GM23248 (cell line): ENCODE measurements around the gene PC. TPM values are rescaled to one million over a fixed set of nuclear protein-coding genes. Genes with fewer than 3 reads are reported as not detected.

Source experiments
- DNase-seq: peaks from one replicate; pipeline ENCODE4 v3.0.0-alpha.2; 2015
- H2AFZ ChIP-seq: fragments of 200-600 bp; sonication (generic); 2 replicates; pipeline ENCODE4 v1.6.1; 2016; ENCODE audit warnings: antibody characterized with exemption
- H3F3A ChIP-seq: fragments of 200-600 bp; sonication (generic); 2 replicates; pipeline ENCODE4 v1.6.1; 2016; ENCODE audit warnings: mild to moderate bottlenecking, antibody characterized with exemption, mixed run types; ENCODE audit not compliant: insufficient read depth
- H3K27ac ChIP-seq: fragments of 200-600 bp; sonication (generic); 2 replicates; pipeline ENCODE4 v1.5.1; 2016; ENCODE audit warnings: mild to moderate bottlenecking
- H3K27me3 ChIP-seq: fragments of 200-600 bp; sonication (generic); replicated peaks from 2 replicates; pipeline ENCODE4 v1.6.1; 2016; ENCODE audit warnings: mild to moderate bottlenecking; ENCODE audit not compliant: insufficient read depth
- H3K36me3 ChIP-seq: fragments of 200-600 bp; sonication (generic); 2 replicates; pipeline ENCODE4 v1.6.1; 2016; ENCODE audit warnings: low read depth, mild to moderate bottlenecking
- H3K4me1 ChIP-seq: fragments of 200-600 bp; sonication (generic); 2 replicates; pipeline ENCODE4 v1.6.1; 2016; ENCODE audit warnings: mild to moderate bottlenecking; ENCODE audit not compliant: insufficient read depth
- H3K4me2 ChIP-seq: fragments of 200-600 bp; sonication (generic); one replicate; pipeline ENCODE4 v1.6.1; 2016; ENCODE audit warnings: mild to moderate bottlenecking; ENCODE audit not compliant: unreplicated experiment
- H3K4me3 ChIP-seq: fragments of 200-600 bp; sonication (generic); 2 replicates; pipeline ENCODE4 v1.5.1; 2016; ENCODE audit warnings: mild to moderate bottlenecking
- H3K79me2 ChIP-seq: fragments of 200-600 bp; sonication (generic); 2 replicates; pipeline ENCODE4 v1.6.1; 2016; ENCODE audit warnings: mild to moderate bottlenecking; ENCODE audit not compliant: insufficient read depth
- H3K9ac ChIP-seq: fragments of 200-600 bp; sonication (generic); 2 replicates; pipeline ENCODE4 v1.6.1; 2016; ENCODE audit warnings: mild to moderate bottlenecking
- H3K9me2 ChIP-seq: fragments of 200-600 bp; sonication (generic); 2 replicates; pipeline ENCODE4 v1.6.1; 2016; ENCODE audit warnings: mixed run types, mild to moderate bottlenecking, moderate library complexity; ENCODE audit not compliant: insufficient read depth
- H3K9me3 ChIP-seq: fragments of 200-600 bp; sonication (generic); one replicate; pipeline ENCODE4 v1.6.1; 2017; ENCODE audit warnings: low read depth
- H4K20me1 ChIP-seq: fragments of 200-600 bp; sonication (generic); 2 replicates; pipeline ENCODE4 v1.6.0; 2016; ENCODE audit not compliant: insufficient read depth
- EZH2 ChIP-seq: fragments of 200-600 bp; sonication (generic); IDR thresholded peaks from 2 replicates; pipeline ENCODE4 v1.6.1; 2018; ENCODE audit warnings: antibody characterized with exemption, mild to moderate bottlenecking; ENCODE audit not compliant: insufficient read depth, poor library complexity, severe bottlenecking
- EZH2phosphoT487 ChIP-seq: fragments of 200-600 bp; sonication (generic); IDR thresholded peaks from 2 replicates; pipeline ENCODE4 v1.6.1; 2018; ENCODE audit warnings: antibody characterized with exemption, moderate library complexity, mild to moderate bottlenecking, low read depth; ENCODE audit not compliant: insufficient read depth
- WGBS, 2 experiments: methylation state at CpG; one replicate each; pipeline ENCODE4 v1.1.6; 2015 to 2017; ENCODE audit warnings: low lambda C conversion rate in 2 of 2, low coverage in 1 of 2; ENCODE audit errors: missing lambda C conversion rate in 2 of 2; 5-methylcytosine and 5-hydroxymethylcytosine counted together
- in situ Hi-C: fragments of 300-500 bp; cut with MboI; formaldehyde crosslinking; loops from 2 replicates; pipeline ENCODE4 v1.15.0; 2020
- polyA plus RNA-seq: library from polyadenylated mRNA; unstranded; fragments of >200 nt; fragmentation: Nextera tagmentation; extraction: Ambion mirVana; gene quantifications from 2 replicates; pipeline ENCODE4 v1.2.1, GENCODE V29; 2016
- total RNA-seq: library from RNA; depleted of rRNA; stranded (reverse); fragments of >200 nt; shearing (Covaris generic); gene quantifications from 2 replicates; pipeline ENCODE4 v1.2.3, GENCODE V29; 2014

The PC gene
- total and polyA plus RNA-seq, 2 experiments from 2014 or later = 16.4 to 16.6 TPM

GRCh38 chr11:66861774-66862558 is 96.2 kb downstream of the PC start:
- no peak overlapping the region for H3K9ac ChIP-seq
- no peaks in the 10 kb centered on the region for H3K27me3 ChIP-seq
- H3K36me3 ChIP-seq = no peaks in the 10 kb centered on the region
- H3K9me2 ChIP-seq = no peaks in the 10 kb centered on the region
- DNase-seq = no peak
- in situ Hi-C loops = no loop called here
- no peaks in the 10 kb centered on the region for H3F3A ChIP-seq
- 87 to 91% methylated on average over 25 to 30 of the region's 30 CpGs for WGBS, 2 experiments
- H3K4me2 ChIP-seq = no peak overlapping the region
- H3K4me3 ChIP-seq = no peak overlapping the region
- H3K79me2 ChIP-seq = peaks cover 10% of the 10 kb centered on the region; the same call in 1 of the 2 replicates
- H3K27ac ChIP-seq = no peak overlapping the region
- H3K9me3 ChIP-seq = no peaks in the 10 kb centered on the region
- H4K20me1 ChIP-seq = no peaks in the 10 kb centered on the region
- no peak for TF ChIP-seq EZH2
- no peak for TF ChIP-seq EZH2phosphoT487
- no peak overlapping the region for H2AFZ ChIP-seq
- no peaks in the 10 kb centered on the region for H3K4me1 ChIP-seq

GRCh38 chr11:66861038-66861773 is 97.0 kb downstream of the PC start:
- Histone ChIP-seq H2AFZ (no peak overlapping the region), H3K27ac (no peak overlapping the region), H3K36me3 (no peaks in the 10 kb centered on the region), H3K27me3 (no peaks in the 10 kb centered on the region), H3K79me2 (peaks cover 10% of the 10 kb centered on the region; the same call in 1 of the 2 replicates), H3K9me3 (no peaks in the 10 kb centered on the region), H3K4me1 (no peaks in the 10 kb centered on the region), H3K4me3 (no peak overlapping the region), H3K9ac (no peak overlapping the region), H3F3A (no peaks in the 10 kb centered on the region), H3K4me2 (no peak overlapping the region), H4K20me1 (no peaks in the 10 kb centered on the region), H3K9me2 (no peaks in the 10 kb centered on the region)
- no peak for DNase-seq
- WGBS, 2 experiments = 92 to 94% methylated on average over 26 to 32 of the region's 32 CpGs
- in situ Hi-C loops = no loop called here
- TF ChIP-seq EZH2 = no peak
- no peak for TF ChIP-seq EZH2phosphoT487

GRCh38 chr11:66860449-66860831 is 97.7 kb downstream of the PC start:
- Histone ChIP-seq H3K4me3 (no peak overlapping the region), H3K9me2 (no peaks in the 10 kb centered on the region), H3K4me1 (peaks cover 4% of the 10 kb centered on the region; the same call in 1 of the 2 replicates), H3K27ac (no peak overlapping the region), H3F3A (no peaks in the 10 kb centered on the region), H3K36me3 (no peaks in the 10 kb centered on the region), H3K9ac (no peak overlapping the region), H3K79me2 (peaks cover 10% of the 10 kb centered on the region; the same call in 1 of the 2 replicates), H3K27me3 (no peaks in the 10 kb centered on the region), H3K9me3 (no peaks in the 10 kb centered on the region), H4K20me1 (no peaks in the 10 kb centered on the region), H2AFZ (no peak overlapping the region), H3K4me2 (no peak overlapping the region)
- 80 to 84% methylated on average over 18 of the region's 18 CpGs for WGBS, 2 experiments
- in situ Hi-C loops = no loop called here
- no peak for DNase-seq
- TF ChIP-seq EZH2phosphoT487 = no peak
- no peak for TF ChIP-seq EZH2

- Histone ChIP-seq H3K9me2 (no peaks in the 10 kb centered on the region), H3K4me1 (peaks cover 6% of the 10 kb centered on the region; the same call in 1 of the 2 replicates), H3K36me3 (no peaks in the 10 kb centered on the region), H3K4me3 (no peak overlapping the region), H3K79me2 (peaks cover 10% of the 10 kb centered on the region; the same call in 1 of the 2 replicates), H4K20me1 (no peaks in the 10 kb centered on the region), H3K9me3 (no peaks in the 10 kb centered on the region), H2AFZ (no peak overlapping the region), H3F3A (no peaks in the 10 kb centered on the region), H3K9ac (no peak overlapping the region), H3K27ac (no peak overlapping the region), H3K27me3 (no peaks in the 10 kb centered on the region), H3K4me2 (no peak overlapping the region)
- no peak for DNase-seq
- 89 to 93% methylated on average over 25 to 38 of the region's 41 CpGs for WGBS, 2 experiments
- in situ Hi-C loops = no loop called here
- TF ChIP-seq EZH2 (no peak), EZH2phosphoT487 (no peak)
These were observed 98.3 kb downstream of the PC start for GRCh38 chr11:66859686-66860448.
